Measurements from ENCODE around the gene COL23A1.

- TF ChIP-seq CTCF (conservative IDR thresholded peaks at IDR 0.05; ENCODE audit: low read depth in 2 of 2) (no peak), EZH2 (IDR thresholded peaks at IDR 0.05; ENCODE audit: low read depth, unreplicated experiment) (no peak), CREB1 (CRISPR knock-in tag; IDR thresholded peaks at IDR 0.05; ENCODE audit: low read depth) (no peak), ETS1 (IDR thresholded peaks at IDR 0.05) (no peak), REST (IDR thresholded peaks at IDR 0.05; ENCODE audit: unreplicated experiment) (no peak), EZH2phosphoT487 (IDR thresholded peaks at IDR 0.05; ENCODE audit: unreplicated experiment) (no peak), STAT1 (IDR thresholded peaks at IDR 0.05; ENCODE audit: unreplicated experiment) (no peak), POLR2AphosphoS5 (IDR thresholded peaks at IDR 0.05; ENCODE audit: low read depth) (no peak), ZNF331 (CRISPR knock-in tag; IDR thresholded peaks at IDR 0.05; ENCODE audit: low read depth) (no peak), JUNB (IDR thresholded peaks at IDR 0.05; ENCODE audit: unreplicated experiment) (no peak)
Measured at GRCh38 chr5:178467568-178468195, 122.5 kb downstream of the COL23A1 start.

Data from GM23338 (cell line).